Panc1 (cell line): Measurements from ENCODE around the gene C11orf21. TPM values are rescaled to one million over a fixed set of nuclear protein-coding genes. Genes with fewer than 3 reads are reported as not detected.

ENCODE experiments used
- ATAC-seq: fragments of 200-7000 bp; cut with Tn5 transposase; 2 replicates; pipeline ENCODE4 v1.9.1; 2020; ENCODE audit warnings: mild to moderate bottlenecking, moderate library complexity
- BruUV-seq: library from RNA; stranded (reverse); fragments of 400-500 nt; replicated peaks from 2 replicates; lab custom pipeline; 2021; lab: Mats Ljungman, UMichigan
- CTCF ChIA-PET: fragments of 300-600 bp; sonication (Branson Sonifier 250); formaldehyde crosslinking; loops from one replicate; lab custom pipeline; 2022; ENCODE audit warnings: antibody characterized with exemption; lab: Charles Lee
- POLR2A ChIA-PET: fragments of 300-600 bp; sonication (Branson Sonifier 250); formaldehyde crosslinking; loops from one replicate; lab custom pipeline; 2022; ENCODE audit warnings: antibody characterized with exemption; lab: Charles Lee
- DNase-seq: peaks from one replicate; pipeline ENCODE4 v3.0.0-alpha.2; 2010; ENCODE audit warnings: low read depth, low spot score
- H3K27ac ChIP-seq: 2 replicates; pipeline ENCODE4 v1.5.1; 2011; ENCODE audit warnings: mild to moderate bottlenecking, low read length, inconsistent platforms
- H3K27me3 ChIP-seq: fragments of 200-500 bp; sonication (Bioruptor generic); 2 replicates; pipeline ENCODE4 v1.6.0; 2014; ENCODE audit warnings: low read length, inconsistent platforms; ENCODE audit not compliant: control insufficient read depth, insufficient read depth
- H3K36me3 ChIP-seq: fragments of 200-500 bp; sonication (Bioruptor generic); 2 replicates; pipeline ENCODE4 v1.5.1; 2014; ENCODE audit warnings: inconsistent platforms, mild to moderate bottlenecking, low read length, moderate library complexity; ENCODE audit not compliant: control insufficient read depth, insufficient read depth
- H3K4me1 ChIP-seq: 2 replicates; pipeline ENCODE4 v1.5.1; 2011; ENCODE audit warnings: inconsistent platforms, mild to moderate bottlenecking, low read length, moderate library complexity; ENCODE audit not compliant: control insufficient read depth, insufficient read depth
- H3K4me3 ChIP-seq, 2 experiments: 2 replicates each; pipeline ENCODE4 v1.5.1; 2011 to 2012; ENCODE audit warnings: low read depth in 2 of 2, low read length in 2 of 2, mild to moderate bottlenecking in 2 of 2, inconsistent platforms in 1 of 2, moderate library complexity in 1 of 2
- H3K9me3 ChIP-seq: fragments of 200-500 bp; sonication (Bioruptor generic); 2 replicates; pipeline ENCODE4 v1.5.1; 2014; ENCODE audit warnings: low read depth, mild to moderate bottlenecking, inconsistent platforms, low read length, moderate library complexity; ENCODE audit not compliant: control insufficient read depth, insufficient read depth
- POLR2AphosphoS5 ChIP-seq: IDR thresholded peaks from 2 replicates; pipeline ENCODE4 v1.6.1; 2012; ENCODE audit warnings: mild to moderate bottlenecking, low read depth, low read length, moderate library complexity
- SIN3A ChIP-seq: IDR thresholded peaks from 2 replicates; pipeline ENCODE4 v1.6.1; 2012; ENCODE audit warnings: low read depth, mild to moderate bottlenecking, low read length, moderate library complexity, borderline replicate concordance; ENCODE audit not compliant: insufficient read depth
- TCF7L2 ChIP-seq: IDR thresholded peaks from 2 replicates; pipeline ENCODE4 v1.6.1; 2011; ENCODE audit warnings: mild to moderate bottlenecking, low read depth, low read length, inconsistent platforms
- in situ Hi-C: cut with HindIII; loops from 2 replicates; pipeline ENCODE4 v1.10.0; 2016; ENCODE audit warnings: low sequenced_read_pairs, low pct_unique_long_range_greater_than_20kb
- intact Hi-C: fragments of 100-400 bp; cut with micrococcal nuclease; formaldehyde crosslinking; loops from one replicate; pipeline ENCODE4 v1.10.0; 2022; ENCODE audit not compliant: unreplicated experiment
- total RNA-seq: library from RNA; stranded (reverse); gene quantifications from one replicate; pipeline ENCODE4 v1.2.1, GENCODE V29; 2021; ENCODE audit not compliant: unreplicated experiment
- TF ChIP-seq, protein P1 (sequence below), 2 experiments: IDR thresholded peaks; 2 replicates each; pipeline ENCODE4 v1.6.1; 2011 to 2012; ENCODE audit warnings: low read depth in 2 of 2, control low read depth in 1 of 2, low read length in 1 of 2, mild to moderate bottlenecking in 1 of 2, moderate library complexity in 1 of 2; ENCODE audit not compliant: insufficient read depth in 1 of 2
- TF ChIP-seq, protein P2 (sequence below): fragments of 450-650 bp; IDR thresholded peaks from 2 replicates; pipeline ENCODE4 v1.5.1; 2017; ENCODE audit warnings: mild to moderate bottlenecking

The C11orf21 gene
- total RNA-seq, 1 experiment from 2014 or later: 0.31 TPM

DNA sequence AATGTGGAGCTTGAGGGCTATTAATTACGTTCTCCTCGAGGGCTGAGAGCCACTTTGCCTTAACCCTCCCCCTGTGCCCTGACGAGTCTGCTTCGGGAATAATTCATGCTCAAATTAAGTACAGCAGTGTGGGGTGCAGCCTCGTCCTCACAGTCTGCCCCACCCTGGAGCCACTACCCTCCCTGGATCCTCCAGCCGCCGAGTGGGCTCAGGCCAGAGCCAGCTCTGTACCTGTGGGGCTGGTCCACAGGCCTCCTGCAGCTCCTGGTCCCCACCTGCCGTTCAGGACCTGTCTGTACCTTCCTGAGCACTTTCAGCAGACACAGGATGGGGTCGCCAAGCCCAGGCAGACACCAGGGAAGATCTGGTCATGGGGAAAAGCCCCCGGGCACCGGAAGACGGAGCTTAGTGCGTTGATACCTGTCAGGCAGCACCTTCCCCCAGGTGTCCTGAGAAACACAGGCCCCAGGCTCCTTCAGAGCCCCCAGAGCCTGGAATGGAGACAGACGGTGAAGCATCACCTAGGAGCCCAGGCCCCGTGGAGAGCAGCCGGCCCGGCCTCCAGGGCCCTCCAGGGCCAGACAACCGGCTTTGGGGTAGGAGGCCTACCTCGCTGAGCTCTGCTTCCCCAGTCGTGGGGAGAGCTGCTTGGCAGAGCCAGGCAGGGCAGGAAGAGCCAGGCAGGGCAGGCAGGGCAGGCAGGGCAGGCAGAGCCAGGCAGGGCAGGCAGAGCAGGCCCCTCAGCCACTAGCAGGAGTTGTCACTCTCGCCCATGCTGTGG lies 9.8 kb upstream of the C11orf21 start:
- Histone ChIP-seq H3K27ac (no peak overlapping the region), H3K4me3 (no peak overlapping the region), H3K36me3 (no peaks in the 10 kb centered on the region), H3K4me1 (peaks cover 18% of the 10 kb centered on the region), H3K27me3 (no peaks in the 10 kb centered on the region), H3K9me3 (no peaks in the 10 kb centered on the region)
- in situ Hi-C loops (no loop called here), intact Hi-C loops (loop anchor here (10.0 kb wide), 1 partner anchor 213 kb away; no protein-coding TSS in a partner anchor)
- ATAC-seq: peak; percentile 33
- DNase-seq: no peak
- ChIA-PET CTCF (interaction anchor here (0.6 to 1.2 kb wide), 3 partner anchors 19 to 108 kb away, joined by 3 read pairs; partner anchors contain the start of gene TSSC4), POLR2A (no interaction called here)
- no TSS peak for BruUV-seq
- TF ChIP-seq, protein P1, sequence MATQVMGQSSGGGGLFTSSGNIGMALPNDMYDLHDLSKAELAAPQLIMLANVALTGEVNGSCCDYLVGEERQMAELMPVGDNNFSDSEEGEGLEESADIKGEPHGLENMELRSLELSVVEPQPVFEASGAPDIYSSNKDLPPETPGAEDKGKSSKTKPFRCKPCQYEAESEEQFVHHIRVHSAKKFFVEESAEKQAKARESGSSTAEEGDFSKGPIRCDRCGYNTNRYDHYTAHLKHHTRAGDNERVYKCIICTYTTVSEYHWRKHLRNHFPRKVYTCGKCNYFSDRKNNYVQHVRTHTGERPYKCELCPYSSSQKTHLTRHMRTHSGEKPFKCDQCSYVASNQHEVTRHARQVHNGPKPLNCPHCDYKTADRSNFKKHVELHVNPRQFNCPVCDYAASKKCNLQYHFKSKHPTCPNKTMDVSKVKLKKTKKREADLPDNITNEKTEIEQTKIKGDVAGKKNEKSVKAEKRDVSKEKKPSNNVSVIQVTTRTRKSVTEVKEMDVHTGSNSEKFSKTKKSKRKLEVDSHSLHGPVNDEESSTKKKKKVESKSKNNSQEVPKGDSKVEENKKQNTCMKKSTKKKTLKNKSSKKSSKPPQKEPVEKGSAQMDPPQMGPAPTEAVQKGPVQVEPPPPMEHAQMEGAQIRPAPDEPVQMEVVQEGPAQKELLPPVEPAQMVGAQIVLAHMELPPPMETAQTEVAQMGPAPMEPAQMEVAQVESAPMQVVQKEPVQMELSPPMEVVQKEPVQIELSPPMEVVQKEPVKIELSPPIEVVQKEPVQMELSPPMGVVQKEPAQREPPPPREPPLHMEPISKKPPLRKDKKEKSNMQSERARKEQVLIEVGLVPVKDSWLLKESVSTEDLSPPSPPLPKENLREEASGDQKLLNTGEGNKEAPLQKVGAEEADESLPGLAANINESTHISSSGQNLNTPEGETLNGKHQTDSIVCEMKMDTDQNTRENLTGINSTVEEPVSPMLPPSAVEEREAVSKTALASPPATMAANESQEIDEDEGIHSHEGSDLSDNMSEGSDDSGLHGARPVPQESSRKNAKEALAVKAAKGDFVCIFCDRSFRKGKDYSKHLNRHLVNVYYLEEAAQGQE (IDR thresholded peaks at IDR 0.05; ENCODE audit: insufficient read depth in 1 of 2, low read depth in 2 of 2, low read length in 1 of 2): no peak
- no peak for TF ChIP-seq TCF7L2
- no peak for TF ChIP-seq POLR2AphosphoS5
- TF ChIP-seq, protein P2, sequence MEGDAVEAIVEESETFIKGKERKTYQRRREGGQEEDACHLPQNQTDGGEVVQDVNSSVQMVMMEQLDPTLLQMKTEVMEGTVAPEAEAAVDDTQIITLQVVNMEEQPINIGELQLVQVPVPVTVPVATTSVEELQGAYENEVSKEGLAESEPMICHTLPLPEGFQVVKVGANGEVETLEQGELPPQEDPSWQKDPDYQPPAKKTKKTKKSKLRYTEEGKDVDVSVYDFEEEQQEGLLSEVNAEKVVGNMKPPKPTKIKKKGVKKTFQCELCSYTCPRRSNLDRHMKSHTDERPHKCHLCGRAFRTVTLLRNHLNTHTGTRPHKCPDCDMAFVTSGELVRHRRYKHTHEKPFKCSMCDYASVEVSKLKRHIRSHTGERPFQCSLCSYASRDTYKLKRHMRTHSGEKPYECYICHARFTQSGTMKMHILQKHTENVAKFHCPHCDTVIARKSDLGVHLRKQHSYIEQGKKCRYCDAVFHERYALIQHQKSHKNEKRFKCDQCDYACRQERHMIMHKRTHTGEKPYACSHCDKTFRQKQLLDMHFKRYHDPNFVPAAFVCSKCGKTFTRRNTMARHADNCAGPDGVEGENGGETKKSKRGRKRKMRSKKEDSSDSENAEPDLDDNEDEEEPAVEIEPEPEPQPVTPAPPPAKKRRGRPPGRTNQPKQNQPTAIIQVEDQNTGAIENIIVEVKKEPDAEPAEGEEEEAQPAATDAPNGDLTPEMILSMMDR: no peak
- TF ChIP-seq SIN3A: no peak

DNA sequence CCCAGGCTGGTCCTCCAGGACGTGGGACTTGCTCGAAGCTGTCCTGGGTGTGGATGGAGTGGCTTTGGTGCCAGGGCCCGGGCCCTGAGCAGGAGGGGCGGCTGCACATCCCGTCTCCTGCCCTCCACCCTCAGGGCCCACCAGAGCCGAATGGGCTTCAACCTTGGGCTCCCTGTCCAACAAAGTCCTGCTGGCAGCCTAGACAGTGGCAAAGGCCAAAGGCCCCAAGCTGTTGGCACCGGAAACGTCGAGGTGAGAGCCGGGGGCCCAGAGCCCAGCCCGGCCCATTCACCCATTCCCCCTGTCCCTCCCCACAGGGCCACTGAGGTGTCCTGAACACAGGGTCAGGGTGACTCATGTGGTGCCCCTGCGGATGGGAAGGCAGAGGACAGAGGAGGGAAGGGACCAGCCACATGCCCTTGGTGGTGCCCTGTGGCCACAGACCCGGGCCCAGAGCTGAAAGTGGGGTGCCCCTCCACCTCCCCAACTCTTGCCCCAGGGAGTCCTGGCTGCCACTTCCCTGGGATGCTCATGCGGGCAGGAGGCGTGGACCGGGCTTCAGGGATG lies 9.2 kb upstream of the C11orf21 start:
- BruUV-seq: no TSS peak
- ChIA-PET POLR2A (no interaction called here), CTCF (interaction anchor here (1.0 to 1.2 kb wide), 2 partner anchors 90 to 108 kb away, joined by 3 read pairs; partner anchors contain the start of gene TSSC4)
- Histone ChIP-seq H3K27ac (no peak overlapping the region), H3K36me3 (no peaks in the 10 kb centered on the region), H3K4me3 (no peak overlapping the region), H3K4me1 (peaks cover 18% of the 10 kb centered on the region), H3K9me3 (no peaks in the 10 kb centered on the region), H3K27me3 (no peaks in the 10 kb centered on the region)
- no peak for TF ChIP-seq TCF7L2
- intact Hi-C loops (loop anchor here (10.0 kb wide), 1 partner anchor 214 kb away; no protein-coding TSS in a partner anchor), in situ Hi-C loops (no loop called here)
- no peak for DNase-seq
- ATAC-seq: no peak
